Gastroesophageal sphincter (tissue), 4 donors: ENCODE results near the gene ECPAS. TPM values are rescaled to one million over a fixed set of nuclear protein-coding genes. Genes with fewer than 3 reads are reported as not detected.

ENCODE experiments used
- ATAC-seq: fragments of 150-250 bp; one replicate; pipeline ENCODE4 v1.9.1; 2016; ENCODE audit warnings: mild to moderate bottlenecking, moderate library complexity
- H3K27ac ChIP-seq, 4 donors: fragments of 200-600 bp; sonication (generic) in 3 of 4; 1 replicate in 3 of 4; 2 replicates in 1 of 4; pipeline ENCODE4 v1.5.1; 2016 to 2019
- H3K27me3 ChIP-seq: fragments of 200-600 bp; sonication (generic); one replicate; pipeline ENCODE4 v1.5.1; 2019
- H3K36me3 ChIP-seq, 2 donors: fragments of 200-600 bp; sonication (generic); one replicate each; pipeline ENCODE4 v1.5.1; 2019; ENCODE audit warnings: control low read depth in 1 of 2
- H3K4me1 ChIP-seq, 3 donors: fragments of 200-600 bp; sonication (generic); 1 replicate in 2 of 3; 2 replicates in 1 of 3; pipeline ENCODE4 v1.5.1; 2016 to 2019; ENCODE audit warnings: control low read depth in 2 of 3
- H3K4me3 ChIP-seq, 2 donors: fragments of 200-600 bp; sonication (generic); one replicate each; pipeline ENCODE4 v1.5.1; 2019; ENCODE audit warnings: mild to moderate bottlenecking in 1 of 2, moderate library complexity in 1 of 2
- H3K9me3 ChIP-seq, 3 donors: fragments of 200-600 bp; sonication (generic); one replicate each; pipeline ENCODE4 v1.5.1; 2017 to 2019; ENCODE audit warnings: control low read depth in 2 of 3
- EP300 ChIP-seq: sonication (generic); formaldehyde crosslinking; IDR thresholded peaks from one replicate; pipeline ENCODE4 v1.6.1; 2017; ENCODE audit warnings: antibody characterized with exemption, mild to moderate bottlenecking
- POLR2A ChIP-seq, 2 donors: fragments of 450-650 bp; IDR thresholded peaks; one replicate each; pipeline ENCODE4 v1.6.1; 2017; ENCODE audit warnings: antibody characterized with exemption in 2 of 2, mild to moderate bottlenecking in 2 of 2, moderate library complexity in 1 of 2
- POLR2AphosphoS5 ChIP-seq: sonication (generic); formaldehyde crosslinking; IDR thresholded peaks from one replicate; pipeline ENCODE4 v1.6.1; 2017; ENCODE audit warnings: antibody characterized with exemption
- WGBS, 2 donors: methylation state at CpG; one replicate each; pipeline ENCODE4 v1.1.5; 2018; ENCODE audit warnings: low coverage in 1 of 2; 5-methylcytosine and 5-hydroxymethylcytosine counted together
- small RNA-seq, 4 donors: library from RNA; depleted of rRNA; stranded (forward); fragments of <200 nt; gene quantifications; one replicate each; pipeline ENCODE3, GENCODE V24; 2016
- total RNA-seq, 4 donors: library from RNA; depleted of rRNA; stranded (reverse); fragments of >200 nt; gene quantifications; one replicate each; pipeline ENCODE4 v1.1.0, GENCODE V29; 2016
- TF ChIP-seq, protein P1 (sequence below), 4 experiments: fragments of 200-600 bp in 2 of 4; fragments of 450-650 bp in 2 of 4; sonication (generic) in 1 of 4; IDR thresholded peaks; one replicate each; pipeline ENCODE4 v1.5.1; 2017 to 2019; ENCODE audit warnings: antibody characterized with exemption in 4 of 4, mild to moderate bottlenecking in 2 of 4, moderate library complexity in 2 of 4

ECPAS gene
- total RNA-seq, 4 donors from 2014 or later, result 75.5 to 114 (median 94.3) TPM

DNA sequence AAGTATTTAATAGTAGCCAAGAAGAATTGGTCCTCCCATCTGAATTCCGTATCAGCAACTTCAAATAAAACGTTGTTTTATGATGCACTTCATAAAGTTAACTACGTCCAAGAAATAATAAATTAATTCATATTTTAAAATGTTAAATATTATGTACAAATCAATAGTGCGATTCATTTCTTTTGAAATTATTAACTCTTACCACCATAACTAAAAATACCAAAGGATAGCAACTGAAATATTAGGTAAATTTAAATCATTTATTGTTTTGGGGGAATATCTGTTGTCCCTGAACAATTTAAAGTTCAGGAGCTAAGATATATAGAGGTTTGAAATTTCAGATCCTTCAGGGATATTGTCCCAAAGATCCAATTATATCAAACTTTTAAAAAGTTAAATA, 154.1 kb downstream of the ECPAS start, which contains the start of gene OR2K2:
Gene OR2K2 (minus strand): TSS at position 101 of the 400 bp plus-strand sequence. CDS start 1,791 bp downstream, outside the sequence.
- TF ChIP-seq, protein P1, sequence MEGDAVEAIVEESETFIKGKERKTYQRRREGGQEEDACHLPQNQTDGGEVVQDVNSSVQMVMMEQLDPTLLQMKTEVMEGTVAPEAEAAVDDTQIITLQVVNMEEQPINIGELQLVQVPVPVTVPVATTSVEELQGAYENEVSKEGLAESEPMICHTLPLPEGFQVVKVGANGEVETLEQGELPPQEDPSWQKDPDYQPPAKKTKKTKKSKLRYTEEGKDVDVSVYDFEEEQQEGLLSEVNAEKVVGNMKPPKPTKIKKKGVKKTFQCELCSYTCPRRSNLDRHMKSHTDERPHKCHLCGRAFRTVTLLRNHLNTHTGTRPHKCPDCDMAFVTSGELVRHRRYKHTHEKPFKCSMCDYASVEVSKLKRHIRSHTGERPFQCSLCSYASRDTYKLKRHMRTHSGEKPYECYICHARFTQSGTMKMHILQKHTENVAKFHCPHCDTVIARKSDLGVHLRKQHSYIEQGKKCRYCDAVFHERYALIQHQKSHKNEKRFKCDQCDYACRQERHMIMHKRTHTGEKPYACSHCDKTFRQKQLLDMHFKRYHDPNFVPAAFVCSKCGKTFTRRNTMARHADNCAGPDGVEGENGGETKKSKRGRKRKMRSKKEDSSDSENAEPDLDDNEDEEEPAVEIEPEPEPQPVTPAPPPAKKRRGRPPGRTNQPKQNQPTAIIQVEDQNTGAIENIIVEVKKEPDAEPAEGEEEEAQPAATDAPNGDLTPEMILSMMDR (IDR thresholded peaks at IDR 0.05), result no peak
- no peak for TF ChIP-seq POLR2A (IDR thresholded peaks at IDR 0.05)
- TF ChIP-seq POLR2AphosphoS5, result no peak
- no peak for TF ChIP-seq EP300
- Histone ChIP-seq H3K27me3 (peaks cover 8% of the 10 kb centered on the region), H3K4me3 (no peak within 1 kb of the TSS), H3K27ac (no peak within 1 kb of the TSS), H3K4me1 (no peaks in the 10 kb centered on the region), H3K36me3 (no peaks in the 10 kb centered on the region), H3K9me3 (no peaks in the 10 kb centered on the region)
- 75 to 83% methylated on average over 4 of the region's 4 CpGs for WGBS, 2 donors
- no peak for ATAC-seq

DNA sequence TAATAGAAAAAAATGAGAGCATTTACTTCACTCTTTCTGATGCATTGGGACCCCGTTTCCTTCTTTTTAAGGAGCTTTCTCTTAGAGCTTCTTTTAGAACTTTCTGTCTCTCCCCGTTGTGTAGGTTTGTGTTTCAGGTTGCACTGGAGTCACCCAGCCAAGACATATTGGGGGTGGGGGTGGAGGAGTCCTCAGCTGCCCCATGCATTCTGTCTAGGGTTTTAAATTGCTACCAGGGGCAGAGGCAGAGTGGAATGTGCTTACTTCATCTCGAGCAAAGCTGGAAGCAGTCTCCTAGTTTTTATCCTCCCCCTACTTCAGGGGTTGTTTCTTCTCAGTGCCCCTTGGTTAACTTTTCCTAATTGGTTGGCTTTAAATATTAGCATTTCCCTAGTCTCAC, 163.6 kb downstream of the ECPAS start:
- no peaks in the 10 kb centered on the region for H3K4me1 ChIP-seq
- no peaks in the 10 kb centered on the region for H3K36me3 ChIP-seq
- ATAC-seq, result no peak
- TF ChIP-seq, protein P1 (IDR thresholded peaks at IDR 0.05), result no peak
- TF ChIP-seq POLR2A (IDR thresholded peaks at IDR 0.05) (no peak), EP300 (no peak), POLR2AphosphoS5 (no peak)
- 57 to 66% methylated on average over 3 of the region's 3 CpGs for WGBS, 2 donors
- no peak overlapping the region for H3K4me3 ChIP-seq
- no peaks in the 10 kb centered on the region for H3K27me3 ChIP-seq
- H3K27ac ChIP-seq, result no peak overlapping the region
- H3K9me3 ChIP-seq, result no peaks in the 10 kb centered on the region

DNA sequence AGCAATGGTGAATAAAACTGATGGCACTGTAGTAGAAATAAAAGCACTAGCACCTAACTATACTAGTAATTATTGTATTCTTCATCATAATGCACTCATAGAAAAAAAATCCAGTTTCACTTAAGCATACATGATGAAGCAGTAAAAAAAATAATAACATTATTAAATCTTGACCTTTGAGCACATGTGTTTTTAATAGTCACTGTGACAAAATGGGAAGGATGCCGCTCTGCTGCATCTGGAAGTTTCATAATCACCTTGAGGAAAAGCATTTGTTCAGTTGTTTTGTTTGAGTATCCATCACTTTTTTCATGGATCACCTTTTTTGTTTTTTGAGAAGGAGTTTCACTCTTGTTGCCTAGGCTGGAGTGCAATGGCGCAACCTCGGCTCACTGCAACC, 167.4 kb downstream of the ECPAS start:
- Histone ChIP-seq H3K36me3 (no peaks in the 10 kb centered on the region), H3K4me3 (no peak overlapping the region), H3K4me1 (no peaks in the 10 kb centered on the region), H3K27me3 (no peaks in the 10 kb centered on the region), H3K9me3 (no peaks in the 10 kb centered on the region), H3K27ac (no peak overlapping the region)
- WGBS, 2 donors, result 71 to 78% methylated on average over 3 of the region's 3 CpGs
- TF ChIP-seq POLR2AphosphoS5 (no peak), POLR2A (IDR thresholded peaks at IDR 0.05) (no peak), EP300 (no peak)
- TF ChIP-seq, protein P1 (IDR thresholded peaks at IDR 0.05), result no peak
- no peak for ATAC-seq

Small RNA genes within 50 kb of the gene (small RNA-seq; reads per million reads assigned to genes)
- 0 reads per million in 4 donors for gene RNA5SP294

Other genes with a start within 250 kb of the ECPAS start
- not detected for gene OR2K2, start 154.2 kb downstream of the ECPAS start, total RNA-seq
- gene ZNF483, start 40.8 kb upstream of the ECPAS start, total RNA-seq, result 10 to 100 TPM; 10.8 to 30.5 (median 21.4) TPM
- gene PTGR1, start 115.3 kb upstream of the ECPAS start, total RNA-seq, result 10 to 100 TPM; 19.1 to 59.6 (median 43.7) TPM
- gene DNAJC25, start 147.0 kb upstream of the ECPAS start, total RNA-seq, result 1 to 10 TPM; 7.9 to 9.9 (median 9.2) TPM
- 10 to 100 TPM; 41.4 to 96.4 (median 82.0) TPM for gene GNG10, start 177.2 kb upstream of the ECPAS start, total RNA-seq